GM21825 (cell line): ENCODE results near the gene MAIP1.
A peak's percentile ranks its signal among the peaks of the same experiment; 100 is the strongest.
"Not testable (repeated sequence)": the region's sequence is repeated elsewhere in the genome, so short reads cannot be mapped to it uniquely, and the experiment has no call there.

Experiments
- ATAC-seq: cut with Tn5 transposase; IDR thresholded peaks from one replicate; pipeline ENCODE4 v1.9.1; 2021; ENCODE audit warnings: mild to moderate bottlenecking, moderate library complexity; ENCODE audit not compliant: unreplicated experiment

Gene MAIP1

DNA sequence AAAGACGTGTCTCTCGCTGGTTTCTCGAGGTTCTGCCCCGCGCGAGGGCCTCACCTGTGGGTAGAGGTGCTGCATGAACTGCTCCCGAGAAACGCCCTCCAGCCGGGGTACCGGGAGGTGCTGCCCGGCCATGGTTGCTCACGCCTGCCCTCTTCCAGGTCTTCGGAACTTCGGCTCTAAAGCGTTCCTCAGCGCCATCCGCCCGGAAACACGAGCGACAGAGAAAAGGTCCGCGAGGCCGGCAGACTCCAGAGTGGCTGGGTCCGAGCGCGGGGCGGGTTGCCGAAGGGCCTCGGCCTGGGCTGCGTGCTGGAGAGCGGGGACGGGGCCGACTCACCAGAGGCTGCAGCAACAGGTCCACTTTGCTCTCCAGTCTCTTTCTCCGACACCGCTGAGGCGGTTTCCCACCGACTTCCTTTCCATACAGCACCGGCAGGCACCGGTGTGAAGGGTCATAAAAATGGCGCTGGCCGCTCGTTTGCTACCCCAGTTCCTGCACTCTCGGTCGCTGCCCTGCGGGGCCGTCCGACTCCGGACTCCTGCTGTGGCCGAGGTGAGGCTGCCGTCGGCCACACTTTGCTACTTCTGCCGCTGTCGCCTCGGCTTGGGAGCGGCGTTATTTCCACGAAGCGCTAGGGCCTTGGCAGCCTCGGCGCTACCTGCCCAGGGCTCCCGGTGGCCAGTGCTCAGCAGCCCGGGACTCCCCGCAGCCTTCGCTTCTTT is at the start of gene MAIP1, which contains the start of gene TYW5:
MAIP1 (plus strand) TSS at position 244 of the 723 bp plus-strand sequence; CDS start at position 461, 217 bp downstream.
TYW5 (minus strand) TSS at position 153 of the 723 bp plus-strand sequence; CDS start at position 132, 21 bp downstream.
- peak; percentile 85 for ATAC-seq

- ATAC-seq, result no peak
Measured at GRCh38 chr2:199907008-199907714, 48.2 kb upstream of the MAIP1 start.

DNA sequence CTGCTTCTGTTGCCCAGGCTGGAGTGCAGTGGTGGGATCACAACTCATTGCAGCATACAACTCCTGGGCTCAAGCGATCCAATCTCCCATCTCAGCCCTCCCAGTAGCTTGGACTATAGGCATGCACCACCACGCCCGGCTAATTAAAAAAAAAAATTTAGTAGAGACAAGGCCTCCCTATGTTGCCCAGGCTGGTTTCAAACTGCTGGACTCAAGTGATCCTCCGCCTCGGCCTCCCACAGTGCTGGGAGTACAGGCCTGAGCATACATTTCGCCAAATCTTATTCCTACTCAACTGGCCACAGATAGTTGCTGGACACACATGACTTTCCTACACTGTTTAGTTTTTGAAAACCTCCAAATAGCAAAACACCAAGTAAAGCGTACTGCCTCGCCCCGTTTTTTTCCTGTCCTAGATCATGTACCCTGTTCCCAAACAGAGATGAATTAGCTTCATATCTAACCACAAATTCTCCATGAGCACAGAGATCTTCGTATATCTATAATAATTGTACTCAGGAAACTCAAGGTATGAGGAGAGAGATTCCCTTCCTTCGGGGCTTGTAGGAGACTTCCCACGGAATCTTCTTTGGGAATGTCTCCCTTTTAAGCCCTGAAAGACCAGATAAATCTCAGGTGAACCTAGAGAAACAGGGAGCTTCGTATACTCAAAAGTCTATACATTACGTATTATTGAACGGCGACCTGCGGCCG is 44.9 kb upstream of the MAIP1 start:
- ATAC-seq, result no peak

DNA sequence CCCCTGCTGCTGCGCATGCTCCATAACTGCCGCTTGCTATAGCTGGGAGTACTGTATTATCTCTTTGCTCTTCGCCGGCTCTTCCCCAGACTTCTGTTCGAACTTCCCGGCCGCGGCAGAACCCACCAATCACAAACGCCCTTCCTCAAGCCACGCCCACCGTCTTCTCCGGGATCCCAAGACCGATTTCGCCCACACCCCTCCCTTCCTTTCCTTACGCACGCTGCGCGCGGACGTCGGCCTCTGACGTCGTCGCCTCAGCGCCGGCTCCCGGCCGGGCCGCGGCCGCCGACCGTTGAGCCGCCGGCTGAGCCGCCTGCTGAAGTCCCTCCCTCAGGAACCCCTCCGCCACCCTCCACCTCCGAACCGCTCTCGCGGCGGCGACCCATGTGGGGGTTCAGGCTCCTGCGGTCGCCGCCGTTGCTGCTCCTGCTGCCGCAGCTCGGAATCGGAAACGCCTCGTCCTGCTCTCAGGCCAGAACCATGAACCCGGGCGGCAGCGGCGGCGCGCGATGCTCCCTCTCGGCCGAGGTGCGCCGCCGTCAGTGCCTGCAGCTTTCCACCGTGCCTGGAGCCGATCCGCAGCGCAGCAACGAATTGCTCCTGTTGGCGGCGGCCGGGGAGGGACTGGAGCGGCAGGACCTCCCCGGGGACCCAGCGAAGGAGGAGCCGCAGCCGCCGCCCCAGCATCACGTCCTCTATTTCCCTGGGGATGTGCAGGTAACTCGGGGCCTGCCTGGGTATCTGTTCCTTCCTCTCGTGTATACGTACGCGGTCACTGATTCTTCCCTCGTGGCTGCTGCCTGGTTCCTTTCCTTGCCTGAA is 44.1 kb upstream of the MAIP1 start, which contains the start of gene C2orf69:
C2orf69 (plus strand) TSS at position 242 of the 825 bp plus-strand sequence; CDS start at position 388, 146 bp downstream.
- ATAC-seq, result peak; percentile 92

DNA sequence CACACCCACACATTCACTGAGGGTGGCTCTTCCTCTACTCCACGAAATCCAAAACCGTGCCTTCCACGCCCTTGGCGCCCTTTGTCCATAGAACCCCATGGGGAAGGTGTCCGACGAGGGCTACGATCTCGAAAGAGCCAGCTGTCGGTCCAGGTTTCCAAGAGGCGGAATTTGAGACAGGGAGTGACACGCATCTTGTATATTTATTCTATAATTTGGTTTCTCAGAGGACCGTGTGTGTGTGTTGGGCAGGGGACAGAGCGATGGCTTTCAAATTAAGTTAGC is 43.6 kb upstream of the MAIP1 start:
- ATAC-seq, result no peak

DNA sequence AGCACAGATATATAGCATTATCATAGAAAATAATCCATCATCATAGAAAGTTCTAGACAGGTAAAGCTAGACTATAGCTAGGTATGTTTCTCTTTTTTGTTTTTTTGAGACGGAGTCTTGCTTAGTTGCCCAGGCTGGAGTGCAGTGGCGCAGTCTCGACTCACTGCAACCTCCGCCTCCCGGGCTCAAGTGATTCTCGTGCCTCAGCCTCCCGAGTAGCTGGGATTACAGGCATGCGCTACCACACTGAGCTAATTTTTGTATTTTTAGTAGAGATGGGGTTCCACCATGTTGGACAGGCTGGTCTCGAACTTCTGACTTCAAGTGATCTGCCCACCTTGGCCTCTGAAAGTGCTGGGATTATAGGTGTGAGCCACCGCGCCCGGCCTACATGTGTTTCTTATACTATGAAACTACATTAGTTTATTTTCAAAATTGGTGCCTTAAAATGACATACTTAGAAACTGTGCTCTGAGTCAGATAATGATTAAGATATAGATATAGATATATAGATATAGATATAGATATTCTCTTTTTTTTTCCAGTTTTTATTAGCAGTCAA is 42.7 kb upstream of the MAIP1 start:
- not testable (repeated sequence) for ATAC-seq

DNA sequence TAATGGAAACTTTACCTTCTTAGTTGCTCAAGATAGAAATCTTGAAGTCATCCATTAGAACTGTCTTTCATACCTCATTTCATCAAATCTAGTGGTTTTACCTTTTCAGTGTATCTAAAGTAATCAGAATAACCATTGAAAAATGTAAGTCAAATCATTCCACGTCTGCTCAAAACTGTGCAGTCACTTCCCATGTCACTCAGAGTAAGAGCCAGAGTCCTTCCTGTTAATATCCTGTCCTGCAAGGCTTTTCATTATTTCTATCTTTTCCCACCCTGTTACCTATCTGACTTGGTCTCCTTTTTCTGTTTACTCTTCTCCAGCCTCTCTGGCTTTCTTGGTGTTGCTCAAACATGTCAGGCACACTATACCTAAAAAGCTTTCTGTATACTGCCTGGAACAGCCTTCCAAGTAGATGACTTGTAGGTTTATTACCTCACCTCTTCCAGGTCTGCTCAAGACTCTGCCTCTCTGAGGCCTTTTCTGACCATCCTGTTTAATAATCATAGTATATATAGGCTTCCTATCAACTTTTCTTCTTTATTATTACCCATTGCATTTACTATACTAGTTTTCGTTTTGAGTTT is 40.9 kb upstream of the MAIP1 start:
- ATAC-seq, result no peak

GRCh38 chr2:199916980-199917379 is 38.4 kb upstream of the MAIP1 start:
- no peak for ATAC-seq

DNA sequence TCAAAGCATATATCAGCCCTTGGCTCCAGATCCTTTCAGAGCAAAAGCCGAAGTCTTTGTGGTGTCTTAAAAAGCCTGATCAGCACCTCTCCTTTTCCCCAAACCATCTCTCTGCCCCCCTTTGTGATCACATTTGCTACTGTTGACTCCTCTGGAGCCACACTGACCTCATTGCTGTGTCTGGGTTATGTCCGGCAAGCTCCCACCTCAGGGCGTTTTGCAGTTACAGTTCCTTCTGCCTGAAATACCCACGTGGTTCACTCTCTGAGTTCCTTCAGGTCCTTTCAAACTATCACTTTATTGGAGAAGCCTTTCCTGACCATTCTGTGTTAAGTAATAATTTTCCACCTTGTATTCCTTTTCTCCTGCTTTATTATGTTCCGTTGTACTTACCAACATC is 32.5 kb upstream of the MAIP1 start:
- no peak for ATAC-seq

DNA sequence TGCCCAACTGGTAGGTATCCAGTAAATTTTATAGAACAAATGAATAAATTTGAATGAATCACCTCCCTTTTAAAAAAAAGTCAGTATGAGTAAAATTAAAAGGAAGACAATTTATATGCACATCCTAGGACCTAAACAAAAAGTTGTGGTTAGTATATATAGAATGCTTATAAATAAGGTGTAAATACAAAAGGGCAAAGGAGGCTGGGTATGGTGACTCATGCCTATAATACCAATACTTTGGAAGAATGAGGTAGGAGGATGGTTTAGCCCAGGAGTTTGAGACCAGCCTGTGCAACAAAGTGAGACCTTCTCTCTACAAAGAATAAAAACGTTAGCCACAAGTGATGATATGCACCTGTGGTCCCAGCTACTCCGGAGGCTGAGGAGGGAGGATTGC is 31.5 kb upstream of the MAIP1 start:
- no peak for ATAC-seq

DNA sequence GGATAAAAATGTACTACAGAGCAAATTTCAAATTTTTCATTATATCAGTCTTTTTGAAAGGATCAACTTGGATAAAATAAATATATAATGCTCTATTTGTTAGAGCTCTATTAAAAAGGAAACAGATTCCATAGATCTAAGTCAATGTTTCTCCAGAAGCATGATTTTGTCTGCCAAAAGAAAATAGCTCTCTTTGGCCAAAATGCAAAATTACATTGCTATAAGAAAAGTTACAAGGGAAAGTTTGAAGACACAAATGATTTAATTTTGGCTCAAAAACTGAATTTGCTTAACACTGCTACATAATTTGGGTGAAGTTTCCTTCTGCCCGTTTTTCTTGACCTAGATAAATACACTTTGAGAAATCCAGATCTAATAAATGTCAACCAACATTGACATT is 28.6 kb upstream of the MAIP1 start:
- ATAC-seq, result no peak

DNA sequence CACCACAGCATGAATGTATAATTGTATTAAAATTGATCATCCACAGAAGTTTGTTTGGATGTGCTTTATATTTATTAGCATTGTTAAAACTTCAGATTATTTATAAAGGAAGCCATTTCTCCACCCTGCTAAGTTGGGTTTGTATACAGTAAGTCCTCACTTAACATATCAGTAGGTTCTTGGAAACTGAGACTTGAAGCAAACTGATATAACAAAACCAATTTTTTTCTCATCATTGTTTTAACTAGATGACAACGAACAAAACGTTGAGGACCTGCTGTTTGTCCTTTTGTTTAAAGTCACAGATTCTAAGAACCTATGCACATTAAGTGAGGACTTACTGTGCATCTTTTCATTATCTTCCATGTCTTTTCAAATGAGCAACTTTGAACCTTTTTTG is 27.2 kb upstream of the MAIP1 start:
- ATAC-seq, result no peak

- ATAC-seq, result no peak
Measured at GRCh38 chr2:199928626-199929025, 26.8 kb upstream of the MAIP1 start.

DNA sequence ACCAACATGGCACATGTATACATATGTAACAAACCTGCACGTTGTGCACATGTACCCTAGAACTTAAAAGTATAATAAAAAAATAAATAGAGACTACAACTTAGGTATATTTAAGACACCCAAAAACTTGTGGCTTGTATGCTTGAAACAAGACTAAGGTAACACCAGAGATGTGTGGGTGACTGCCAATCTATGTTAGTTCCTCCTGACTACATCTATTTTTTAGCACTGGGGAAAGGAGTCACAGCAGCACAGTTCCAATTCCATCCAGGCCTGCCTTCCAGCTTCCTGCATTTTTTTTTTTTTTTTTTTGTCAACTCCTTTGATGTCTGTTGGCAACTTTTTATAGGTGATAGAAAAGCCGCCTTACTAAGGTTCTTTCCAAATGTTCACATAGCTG is 26.1 kb upstream of the MAIP1 start:
- no peak for ATAC-seq

GRCh38 chr2:199932312-199932855 is 23.0 kb upstream of the MAIP1 start:
- ATAC-seq, result no peak

DNA sequence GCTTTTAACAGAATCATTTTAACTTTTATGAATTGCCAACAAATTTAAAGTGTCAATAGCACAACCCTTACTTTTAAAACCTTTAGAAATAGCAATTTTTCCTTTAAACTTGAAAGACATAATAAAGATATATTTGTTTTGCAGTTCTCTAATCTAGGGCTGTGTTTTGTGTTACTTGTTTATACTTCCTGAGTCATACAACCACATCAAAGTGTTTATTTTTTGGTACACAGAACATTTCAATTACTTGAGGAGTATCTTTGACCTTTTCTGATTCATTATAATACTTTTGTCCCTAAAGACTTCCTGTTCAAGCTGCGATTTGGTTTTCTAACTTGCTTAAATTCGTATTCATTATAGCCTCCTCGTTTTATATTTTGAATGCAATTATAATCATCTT is 21.9 kb upstream of the MAIP1 start:
- no peak for ATAC-seq

GRCh38 chr2:199936554-199936953 is 18.8 kb upstream of the MAIP1 start:
- no peak for ATAC-seq

DNA sequence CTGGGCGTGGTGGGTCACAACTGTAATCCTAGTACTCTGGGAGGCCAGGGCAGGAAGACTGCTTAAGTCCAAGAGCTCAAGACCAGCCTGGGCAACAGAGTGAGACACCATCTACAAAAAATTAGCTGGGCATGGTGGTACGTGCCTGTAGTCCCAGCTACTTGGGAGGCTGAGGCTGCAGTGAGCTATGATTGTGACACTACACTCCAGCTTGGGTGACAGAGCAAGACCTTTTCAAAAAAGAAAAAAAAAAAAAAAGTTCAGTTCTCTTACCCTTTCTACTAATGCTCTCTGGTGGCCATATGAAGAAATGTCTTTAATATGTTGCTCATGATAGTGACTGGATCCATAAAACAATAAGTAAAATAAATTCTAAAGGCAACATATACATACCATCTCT is 15.0 kb upstream of the MAIP1 start:
- no peak for ATAC-seq

DNA sequence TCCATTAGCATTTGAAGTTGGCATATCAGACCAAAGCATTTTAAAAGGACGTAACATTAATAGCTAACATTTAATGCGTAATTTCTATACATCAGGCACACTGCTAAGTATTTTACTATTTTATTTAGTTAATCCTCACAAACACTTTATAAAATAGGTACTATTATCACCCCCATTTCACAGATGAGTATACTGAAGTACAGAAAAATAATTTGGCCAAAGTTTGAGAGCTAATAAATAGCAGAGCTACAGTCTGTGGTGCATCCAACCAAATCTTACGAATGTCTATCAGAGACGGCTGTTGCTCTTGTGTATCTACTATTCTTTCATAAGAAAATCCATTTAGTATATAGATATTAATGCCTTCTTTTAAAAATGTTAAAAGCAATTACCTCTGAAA is 12.0 kb upstream of the MAIP1 start:
- no peak for ATAC-seq

DNA sequence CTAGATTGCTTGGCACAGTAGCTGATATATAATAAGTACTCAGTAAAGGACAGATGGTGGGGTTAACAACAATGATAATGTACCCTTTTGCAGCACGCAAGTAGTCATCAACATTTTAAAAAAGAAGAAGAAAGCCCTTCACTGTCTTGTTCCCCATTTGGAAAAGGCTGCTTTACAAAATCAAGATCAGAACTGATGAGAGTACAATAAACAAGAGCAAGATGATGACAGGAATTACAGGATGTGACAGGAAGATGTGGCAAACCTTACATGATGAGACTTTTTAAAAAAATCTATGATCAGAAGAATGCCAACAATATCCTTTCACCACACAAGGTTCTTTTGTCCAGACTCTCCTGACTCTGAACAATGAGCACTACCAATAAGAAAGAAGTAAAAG is 9.2 kb upstream of the MAIP1 start:
- ATAC-seq, result no peak
